ENCODE measurements around the gene HDAC11. TPM values are rescaled to one million over a fixed set of nuclear protein-coding genes. Genes with fewer than 3 reads are reported as not detected.

HDAC11 gene
- total and polyA plus RNA-seq, 10 of the 15 experiments (the other 5 are each of a cell fraction or from before 2014, with no cell fraction given), result 0.04 to 0.76 (median 0.22) TPM; not detected in 1

- TF ChIP-seq TBL1XR1 (IDR thresholded peaks at IDR 0.05; ENCODE audit: low read depth, low read length), result no peak
- no peak for TF ChIP-seq SKIL (IDR thresholded peaks at IDR 0.05; ENCODE audit: low read depth, poor library complexity, severe bottlenecking)
- TF ChIP-seq BHLHE40 (IDR thresholded peaks at IDR 0.05; ENCODE audit: borderline replicate concordance in 1 of 2, low read depth in 2 of 2, low read length in 1 of 2), result no peak
These were observed 72.9 kb downstream of the HDAC11 start (continued) for GRCh38 chr3:13552857-13553652.

GRCh38 chr3:13553686-13554085 is 73.6 kb downstream of the HDAC11 start:
- H3K9ac ChIP-seq (ENCODE audit: control insufficient read depth, insufficient read depth, low read length), result no peak overlapping the region
- no peak for TF ChIP-seq RBBP5 (conservative IDR thresholded peaks at IDR 0.05)
- TF ChIP-seq NFXL1 (IDR thresholded peaks at IDR 0.05; ENCODE audit: borderline replicate concordance), result no peak
- no peak for TF ChIP-seq EED (IDR thresholded peaks at IDR 0.05; ENCODE audit: low read depth)
- TF ChIP-seq BACH1 (IDR thresholded peaks at IDR 0.05; ENCODE audit: borderline replicate concordance), result no peak
- TF ChIP-seq TCF7 (IDR thresholded peaks at IDR 0.05; ENCODE audit: borderline replicate concordance), result no peak
- TF ChIP-seq ZNF384 (IDR thresholded peaks at IDR 0.05; ENCODE audit: borderline replicate concordance, low read depth, low read length), result no peak
- H3K4me1 ChIP-seq (ENCODE audit: control insufficient read depth, insufficient read depth, low read length), result no peaks in the 10 kb centered on the region
- intact Hi-C loops (cut with micrococcal nuclease; ENCODE audit: unreplicated experiment), result no loop called here
- H3K79me2 ChIP-seq (ENCODE audit: control insufficient read depth, insufficient read depth, low read length), result no peaks in the 10 kb centered on the region
- POLR2A ChIA-PET, result no interaction called here
- DNase-seq (ENCODE audit: low read depth, low spot score) (no peak), FAIRE-seq (no peak), ATAC-seq (no peak)
- H3K4me2 ChIP-seq (ENCODE audit: control insufficient read depth, insufficient read depth), result no peak overlapping the region
- 33% methylated on average over 12 of the region's 12 CpGs for WGBS (ENCODE audit: insufficient coverage, insufficient replicate concordance, low lambda C conversion rate, missing lambda C conversion rate)
- no peaks in the 10 kb centered on the region for H4K20me1 ChIP-seq (ENCODE audit: control insufficient read depth, insufficient read depth)
- no peak overlapping the region for H2AFZ ChIP-seq (ENCODE audit: control insufficient read depth, low read depth, low read length)
- in situ Hi-C loops (cut with MboI), result no loop called here
- no peaks in the 10 kb centered on the region for H3K9me3 ChIP-seq (replicated peaks; ENCODE audit: control insufficient read depth, insufficient read depth, low read length)
- SMC1A ChIA-PET (ENCODE audit: uncharacterized antibody, unreplicated experiment), result no interaction called here
- H3K4me3 ChIP-seq, result no peak overlapping the region
- no TSS peak for BruUV-seq (replicated peaks)
- CTCF ChIA-PET, result no interaction called here
- H3K27me3 ChIP-seq (replicated peaks in 1 of 2; ENCODE audit: control insufficient read depth in 2 of 2, insufficient read depth in 2 of 2, low read length in 1 of 2), result peaks cover 3 to 7% of the 10 kb centered on the region in 2 experiments; a peak in 3 of 4 replicates
- RAD21 ChIA-PET (ENCODE audit: unreplicated experiment), result no interaction called here
- no peaks in the 10 kb centered on the region for H3K36me3 ChIP-seq (ENCODE audit: control insufficient read depth in 2 of 2, insufficient read depth in 2 of 2, low read length in 1 of 2)
- H3K27ac ChIP-seq (ENCODE audit: control insufficient read depth, insufficient read depth), result no peak overlapping the region
